Vagina (tissue), 2 donors: ENCODE results near the gene MYO3B. TPM values are rescaled to one million over a fixed set of nuclear protein-coding genes. Genes with fewer than 3 reads are reported as not detected.
"Not testable (repeated sequence)": the region's sequence is repeated elsewhere in the genome, so short reads cannot be mapped to it uniquely, and the experiment has no call there.

Source experiments
- DNase-seq, 2 donors: peaks; one replicate each; pipeline ENCODE4 v3.0.0-alpha.2; 2017; ENCODE audit errors: extremely low spot score in 2 of 2
- H3K27ac ChIP-seq: fragments of 200-600 bp; sonication (generic); one replicate; pipeline ENCODE4 v1.5.1; 2019
- H3K27me3 ChIP-seq: fragments of 200-600 bp; sonication (generic); one replicate; pipeline ENCODE4 v1.5.1; 2019
- H3K36me3 ChIP-seq, 2 donors: fragments of 200-600 bp; sonication (generic); one replicate each; pipeline ENCODE4 v1.5.1; 2017 to 2019
- H3K4me1 ChIP-seq: fragments of 200-600 bp; sonication (generic); one replicate; pipeline ENCODE4 v1.5.1; 2019
- H3K4me3 ChIP-seq, 2 donors: fragments of 200-600 bp; sonication (generic); 1 replicate in 1 of 2; 2 replicates in 1 of 2; pipeline ENCODE4 v1.5.1; 2016 to 2019
- H3K9me3 ChIP-seq: fragments of 200-600 bp; sonication (generic); one replicate; pipeline ENCODE4 v1.5.1; 2019
- POLR2A ChIP-seq, 2 donors: fragments of 450-650 bp; IDR thresholded peaks; one replicate each; pipeline ENCODE4 v1.6.1; 2017; ENCODE audit warnings: antibody characterized with exemption in 2 of 2, mild to moderate bottlenecking in 2 of 2, moderate library complexity in 2 of 2
- POLR2AphosphoS5 ChIP-seq, 2 donors: sonication (generic); formaldehyde crosslinking; IDR thresholded peaks; one replicate each; pipeline ENCODE4 v1.9.0; 2017; ENCODE audit warnings: antibody characterized with exemption in 2 of 2, mild to moderate bottlenecking in 2 of 2, low read depth in 1 of 2; ENCODE audit not compliant: insufficient read depth in 1 of 2
- intact Hi-C: fragments of 100-400 bp; cut with DNase I; formaldehyde crosslinking; loops from one replicate; pipeline ENCODE4 v1.15.1; 2023
- total RNA-seq: library from RNA; depleted of rRNA; stranded (reverse); fragments of >200 nt; gene quantifications from one replicate; pipeline ENCODE4 v1.2.3, GENCODE V29; 2016
- TF ChIP-seq, protein P1 (sequence below), 3 experiments: fragments of 450-650 bp in 2 of 3; fragments of 200-600 bp in 1 of 3; sonication (generic) in 1 of 3; IDR thresholded peaks; one replicate each; pipeline ENCODE4 v1.5.1; 2017 to 2019; ENCODE audit warnings: antibody characterized with exemption in 3 of 3, mild to moderate bottlenecking in 2 of 3, moderate library complexity in 2 of 3

The MYO3B gene
- total RNA-seq, 1 donor from 2014 or later: 0.49 TPM

DNA sequence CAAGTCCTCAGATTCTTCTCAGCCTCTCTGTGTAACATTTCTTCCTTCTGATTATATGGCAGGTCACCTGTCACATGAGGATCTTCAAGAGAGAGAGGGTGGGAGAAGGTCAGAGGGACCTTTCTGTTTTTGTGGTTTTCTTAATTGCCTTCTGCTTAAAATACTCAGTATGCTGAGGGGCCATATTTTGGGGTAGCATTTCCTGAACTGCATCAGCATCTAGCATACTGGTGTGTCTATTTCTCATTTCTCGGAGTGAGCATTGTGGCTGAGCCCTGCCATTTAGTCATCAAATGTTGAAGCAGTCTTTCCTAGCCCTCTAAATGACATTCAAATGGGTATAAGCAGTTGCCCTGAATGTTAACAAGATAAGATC lies 162.7 kb downstream of the MYO3B start:
- intact Hi-C loops: no loop called here
- TF ChIP-seq, protein P1, sequence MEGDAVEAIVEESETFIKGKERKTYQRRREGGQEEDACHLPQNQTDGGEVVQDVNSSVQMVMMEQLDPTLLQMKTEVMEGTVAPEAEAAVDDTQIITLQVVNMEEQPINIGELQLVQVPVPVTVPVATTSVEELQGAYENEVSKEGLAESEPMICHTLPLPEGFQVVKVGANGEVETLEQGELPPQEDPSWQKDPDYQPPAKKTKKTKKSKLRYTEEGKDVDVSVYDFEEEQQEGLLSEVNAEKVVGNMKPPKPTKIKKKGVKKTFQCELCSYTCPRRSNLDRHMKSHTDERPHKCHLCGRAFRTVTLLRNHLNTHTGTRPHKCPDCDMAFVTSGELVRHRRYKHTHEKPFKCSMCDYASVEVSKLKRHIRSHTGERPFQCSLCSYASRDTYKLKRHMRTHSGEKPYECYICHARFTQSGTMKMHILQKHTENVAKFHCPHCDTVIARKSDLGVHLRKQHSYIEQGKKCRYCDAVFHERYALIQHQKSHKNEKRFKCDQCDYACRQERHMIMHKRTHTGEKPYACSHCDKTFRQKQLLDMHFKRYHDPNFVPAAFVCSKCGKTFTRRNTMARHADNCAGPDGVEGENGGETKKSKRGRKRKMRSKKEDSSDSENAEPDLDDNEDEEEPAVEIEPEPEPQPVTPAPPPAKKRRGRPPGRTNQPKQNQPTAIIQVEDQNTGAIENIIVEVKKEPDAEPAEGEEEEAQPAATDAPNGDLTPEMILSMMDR (IDR thresholded peaks at IDR 0.05): no peak
- TF ChIP-seq POLR2AphosphoS5 (IDR thresholded peaks at IDR 0.05; ENCODE audit: insufficient read depth in 1 of 2, low read depth in 1 of 2) (no peak), POLR2A (IDR thresholded peaks at IDR 0.05) (no peak)
- H3K36me3 ChIP-seq: no peaks in the 10 kb centered on the region

DNA sequence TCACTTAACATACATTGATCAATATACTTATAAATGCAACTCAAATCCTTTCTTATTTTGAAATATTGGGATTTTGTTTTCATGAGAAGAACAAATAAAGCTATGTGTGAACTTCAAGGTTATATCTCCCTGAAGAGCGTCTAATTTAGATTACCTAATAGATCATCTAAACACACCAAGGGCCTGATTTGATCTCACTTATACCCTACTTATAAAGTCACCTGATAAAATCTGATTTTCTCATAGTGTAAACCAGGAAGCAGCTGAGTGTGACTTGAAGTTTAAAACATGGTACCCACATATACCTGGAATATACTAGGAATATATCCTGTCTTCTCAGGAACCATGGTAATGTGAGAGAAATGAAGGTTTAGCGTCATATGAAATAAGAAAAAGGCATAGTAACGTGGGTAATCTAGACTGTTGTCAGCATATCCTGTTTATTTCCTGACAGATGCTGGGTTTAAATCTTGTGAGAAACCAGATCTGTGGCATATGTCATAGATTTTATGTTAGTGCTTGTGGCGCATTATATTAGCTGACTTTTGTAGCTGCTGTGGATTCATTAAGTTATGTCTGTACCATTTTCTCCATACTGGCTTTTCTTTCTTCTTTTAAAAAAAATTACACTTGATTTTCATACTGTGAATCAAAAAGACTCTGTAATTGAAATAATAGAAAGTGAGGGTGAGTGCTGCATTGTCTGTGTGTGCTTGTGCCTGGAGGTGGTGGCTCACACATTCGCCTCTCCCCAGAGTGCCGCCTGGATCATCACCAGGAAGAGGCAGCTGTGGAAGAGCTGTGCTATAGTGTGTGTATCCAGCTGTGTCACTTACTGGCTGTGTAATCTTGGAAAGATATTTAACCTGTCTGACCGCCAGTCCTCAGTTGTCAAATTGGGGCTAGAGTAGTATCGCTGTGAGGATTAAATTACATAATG lies 164.0 kb downstream of the MYO3B start:
- intact Hi-C loops: no loop called here
- no peak for DNase-seq

More for the DNA sequence above, 162.7 kb downstream of the MYO3B start:
- Histone ChIP-seq H3K27me3 (no peaks in the 10 kb centered on the region), H3K9me3 (no peaks in the 10 kb centered on the region), H3K4me1 (no peaks in the 10 kb centered on the region), H3K27ac (no peak overlapping the region), H3K4me3 (no peak overlapping the region)
- DNase-seq: no peak

DNA sequence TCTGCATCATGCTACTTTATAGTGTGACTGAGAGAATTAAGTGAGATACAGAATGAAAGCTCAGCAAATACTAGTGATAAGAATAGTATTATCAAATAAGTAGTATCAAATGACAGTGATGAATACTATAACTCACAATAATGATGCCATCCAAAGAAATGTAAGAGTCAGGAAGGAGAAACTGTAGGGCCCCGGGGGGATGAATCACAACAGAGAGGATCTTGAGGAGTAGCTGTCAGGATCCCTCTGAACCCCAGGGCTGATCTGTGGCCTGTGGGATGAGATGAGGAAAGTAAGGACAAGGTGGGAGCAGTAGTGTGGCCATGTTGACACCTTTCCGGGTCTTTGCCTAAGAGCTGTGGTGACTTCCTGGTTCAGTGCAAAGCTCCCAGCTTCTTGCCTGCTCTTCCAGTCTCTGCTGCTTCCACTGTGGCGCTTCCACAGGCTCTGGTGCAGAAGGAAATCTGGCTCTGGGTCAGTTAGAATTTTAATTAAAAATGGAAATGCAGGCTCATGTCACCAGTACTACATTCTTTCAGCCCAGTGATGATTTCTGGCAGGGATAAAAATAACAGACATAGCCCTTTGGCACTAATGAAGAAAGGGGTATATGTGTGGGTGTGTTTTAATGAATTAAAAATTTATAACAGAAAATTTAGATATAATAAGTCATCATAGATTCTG lies 166.9 kb downstream of the MYO3B start:
- no peak for DNase-seq
- TF ChIP-seq, protein P1 (IDR thresholded peaks at IDR 0.05): no peak
- TF ChIP-seq POLR2AphosphoS5 (IDR thresholded peaks at IDR 0.05; ENCODE audit: insufficient read depth in 1 of 2, low read depth in 1 of 2) (no peak), POLR2A (IDR thresholded peaks at IDR 0.05) (no peak)
- no peaks in the 10 kb centered on the region for H3K9me3 ChIP-seq
- no peaks in the 10 kb centered on the region for H3K27me3 ChIP-seq
- H3K4me3 ChIP-seq: no peak overlapping the region
- intact Hi-C loops: no loop called here
- no peaks in the 10 kb centered on the region for H3K36me3 ChIP-seq
- no peak overlapping the region for H3K27ac ChIP-seq
- H3K4me1 ChIP-seq: no peaks in the 10 kb centered on the region

More for the DNA sequence above, 164.0 kb downstream of the MYO3B start:
- Histone ChIP-seq H3K9me3 (no peaks in the 10 kb centered on the region), H3K36me3 (no peaks in the 10 kb centered on the region), H3K27me3 (no peaks in the 10 kb centered on the region), H3K4me1 (no peaks in the 10 kb centered on the region), H3K4me3 (no peak overlapping the region), H3K27ac (no peak overlapping the region)
- TF ChIP-seq, protein P1 (IDR thresholded peaks at IDR 0.05): no peak
- TF ChIP-seq POLR2AphosphoS5 (IDR thresholded peaks at IDR 0.05; ENCODE audit: insufficient read depth in 1 of 2, low read depth in 1 of 2): no peak
- no peak for TF ChIP-seq POLR2A (IDR thresholded peaks at IDR 0.05)

DNA sequence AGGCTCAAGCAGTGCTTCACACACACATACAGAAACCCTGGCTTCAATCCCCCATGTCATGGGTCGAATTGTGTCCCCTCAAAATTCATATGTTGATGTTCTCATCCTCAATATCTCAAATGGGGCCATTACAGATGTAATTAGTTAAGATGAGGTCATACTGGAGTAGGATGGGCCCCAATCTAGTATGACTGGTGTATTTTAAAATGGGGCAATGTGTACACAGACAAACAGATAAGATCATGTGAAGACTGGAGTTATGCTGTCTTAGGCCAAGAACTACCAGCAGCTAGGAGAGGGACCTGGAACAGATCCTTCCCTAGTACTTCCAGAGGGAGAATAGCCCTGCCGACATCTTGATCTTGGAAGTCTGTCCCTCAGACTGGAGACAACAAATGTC lies 167.7 kb downstream of the MYO3B start:
- intact Hi-C loops: no loop called here
- Histone ChIP-seq H3K4me1 (no peaks in the 10 kb centered on the region), H3K9me3 (no peaks in the 10 kb centered on the region), H3K27me3 (no peaks in the 10 kb centered on the region), H3K36me3 (no peaks in the 10 kb centered on the region), H3K27ac (no peak overlapping the region), H3K4me3 (no peak overlapping the region)
- TF ChIP-seq POLR2AphosphoS5 (IDR thresholded peaks at IDR 0.05; ENCODE audit: insufficient read depth in 1 of 2, low read depth in 1 of 2) (no peak), POLR2A (IDR thresholded peaks at IDR 0.05) (no peak)
- TF ChIP-seq, protein P1 (IDR thresholded peaks at IDR 0.05): no peak
- no peak for DNase-seq

DNA sequence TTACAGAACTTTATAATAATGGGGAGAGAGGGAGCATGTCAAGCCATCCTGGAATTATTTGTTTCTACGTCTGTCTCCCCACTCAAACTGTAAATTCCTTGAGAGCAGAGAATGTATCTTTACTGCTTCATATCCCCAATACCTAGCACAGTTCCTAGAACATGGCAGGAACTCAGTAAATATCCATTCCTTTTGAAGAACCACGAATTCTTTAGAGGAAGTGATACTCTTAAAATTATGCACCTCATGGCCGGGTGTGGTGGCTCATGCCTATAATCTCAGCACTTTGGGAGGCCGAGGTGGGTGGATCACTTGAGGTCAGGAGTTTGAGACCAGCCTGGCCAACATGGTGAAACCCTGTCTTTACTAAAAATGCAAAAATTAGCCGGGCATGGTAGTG lies 171.3 kb downstream of the MYO3B start:
- H3K4me3 ChIP-seq, H3K36me3 ChIP-seq, intact Hi-C loops, H3K27ac ChIP-seq, DNase-seq, H3K4me1 ChIP-seq, H3K9me3 ChIP-seq, H3K27me3 ChIP-seq: not testable (repeated sequence)
